OCI-LY3 (cell line): ENCODE measurements around the gene P3H2.

Source experiments
- CTCF ChIP-seq: fragments of 200-600, 300-600 bp; sonication (generic); IDR thresholded peaks from 2 replicates; pipeline ENCODE4 v1.5.1; 2014; ENCODE audit warnings: antibody characterized with exemption, low read length, low read depth
- EZH2phosphoT487 ChIP-seq: fragments of 200-600 bp; shearing (Covaris generic); IDR thresholded peaks from 2 replicates; pipeline ENCODE4 v1.6.1; 2018; ENCODE audit warnings: antibody characterized with exemption, mixed run types, low read depth

- TF ChIP-seq EZH2phosphoT487 (no peak), CTCF (no peak)
Measured at GRCh38 chr3:190105876-190106275, 14.8 kb downstream of the P3H2 start.
